ENCODE results near the gene PTPRF. TPM values are rescaled to one million over a fixed set of nuclear protein-coding genes. Genes with fewer than 3 reads are reported as not detected.

PTPRF gene
- total RNA-seq, 1 donor from 2014 or later: not detected

- TF ChIP-seq CTCF (IDR thresholded peaks at IDR 0.05): no peak
- H3K9me3 Mint-ChIP-seq: no peaks in the 10 kb centered on the region
- H3K4me1 Mint-ChIP-seq: no peaks in the 10 kb centered on the region
- H3K36me3 Mint-ChIP-seq (ENCODE audit: low read depth): no peaks in the 10 kb centered on the region
- ChIA-PET CTCF (no interaction called here), POLR2A (no interaction called here)
- ATAC-seq (ENCODE audit: low read depth): no peak
- H3K4me3 Mint-ChIP-seq: no peak overlapping the region
- peaks cover 2% of the 10 kb centered on the region for H3K27me3 Mint-ChIP-seq
- intact Hi-C loops (cut with micrococcal nuclease): no loop called here
- H3K27ac Mint-ChIP-seq: no peak overlapping the region
- no peak for DNase-seq
Observed at GRCh38 chr1:43577655-43578542, 47.2 kb downstream of the PTPRF start.

GRCh38 chr1:43580039-43580438, 49.4 kb downstream of the PTPRF start:
- TF ChIP-seq CTCF (IDR thresholded peaks at IDR 0.05): no peak
- Mint-ChIP-seq H3K4me3 (no peak overlapping the region), H3K36me3 (ENCODE audit: low read depth) (no peaks in the 10 kb centered on the region), H3K4me1 (no peaks in the 10 kb centered on the region), H3K27ac (no peak overlapping the region), H3K27me3 (peaks cover 2% of the 10 kb centered on the region), H3K9me3 (no peaks in the 10 kb centered on the region)
- ATAC-seq (ENCODE audit: low read depth) (no peak), DNase-seq (no peak)
- CTCF ChIA-PET: no interaction called here
- intact Hi-C loops (cut with micrococcal nuclease): no loop called here
- POLR2A ChIA-PET: no interaction called here

GRCh38 chr1:43582162-43582566, 51.5 kb downstream of the PTPRF start:
- H3K27me3 Mint-ChIP-seq: peaks cover 2% of the 10 kb centered on the region
- ChIA-PET CTCF (no interaction called here), POLR2A (no interaction called here)
- H3K9me3 Mint-ChIP-seq: no peaks in the 10 kb centered on the region
- TF ChIP-seq CTCF (IDR thresholded peaks at IDR 0.05): no peak
- H3K4me1 Mint-ChIP-seq: no peaks in the 10 kb centered on the region
- no peaks in the 10 kb centered on the region for H3K36me3 Mint-ChIP-seq (ENCODE audit: low read depth)
- H3K27ac Mint-ChIP-seq: no peak overlapping the region
- no peak for DNase-seq
- peak; percentile 25 for ATAC-seq (ENCODE audit: low read depth)
- no peak overlapping the region for H3K4me3 Mint-ChIP-seq
- intact Hi-C loops (cut with micrococcal nuclease): no loop called here

GRCh38 chr1:43583058-43583457, 52.4 kb downstream of the PTPRF start:
- H3K4me3 Mint-ChIP-seq: no peak overlapping the region
- CTCF ChIA-PET: no interaction called here
- no peaks in the 10 kb centered on the region for H3K9me3 Mint-ChIP-seq
- POLR2A ChIA-PET: no interaction called here
- H3K4me1 Mint-ChIP-seq: no peaks in the 10 kb centered on the region
- TF ChIP-seq CTCF (IDR thresholded peaks at IDR 0.05): no peak
- intact Hi-C loops (cut with micrococcal nuclease): no loop called here
- peaks cover 2% of the 10 kb centered on the region for H3K27me3 Mint-ChIP-seq
- H3K36me3 Mint-ChIP-seq (ENCODE audit: low read depth): no peaks in the 10 kb centered on the region
- no peak for ATAC-seq (ENCODE audit: low read depth)
- no peak overlapping the region for H3K27ac Mint-ChIP-seq
- DNase-seq: no peak

- no peaks in the 10 kb centered on the region for H3K36me3 Mint-ChIP-seq (ENCODE audit: low read depth)
- POLR2A ChIA-PET: no interaction called here
- CTCF ChIA-PET: no interaction called here
Observed at GRCh38 chr1:43584204-43584603, 53.5 kb downstream of the PTPRF start.

More at GRCh38 chr1:43584204-43584603, 53.5 kb downstream of the PTPRF start:
- DNase-seq (no peak), ATAC-seq (ENCODE audit: low read depth) (no peak)
- no peaks in the 10 kb centered on the region for H3K4me1 Mint-ChIP-seq
- no peak overlapping the region for H3K27ac Mint-ChIP-seq
- no peak for TF ChIP-seq CTCF (IDR thresholded peaks at IDR 0.05)
- no peaks in the 10 kb centered on the region for H3K9me3 Mint-ChIP-seq
- H3K27me3 Mint-ChIP-seq: no peaks in the 10 kb centered on the region
- intact Hi-C loops (cut with micrococcal nuclease): no loop called here
- no peak overlapping the region for H3K4me3 Mint-ChIP-seq
